ENCODE data around the gene TULP1. TPM values are rescaled to one million over a fixed set of nuclear protein-coding genes. Genes with fewer than 3 reads are reported as not detected.

TULP1 gene
- total RNA-seq, 1 experiment from 2014 or later = not detected

DNA sequence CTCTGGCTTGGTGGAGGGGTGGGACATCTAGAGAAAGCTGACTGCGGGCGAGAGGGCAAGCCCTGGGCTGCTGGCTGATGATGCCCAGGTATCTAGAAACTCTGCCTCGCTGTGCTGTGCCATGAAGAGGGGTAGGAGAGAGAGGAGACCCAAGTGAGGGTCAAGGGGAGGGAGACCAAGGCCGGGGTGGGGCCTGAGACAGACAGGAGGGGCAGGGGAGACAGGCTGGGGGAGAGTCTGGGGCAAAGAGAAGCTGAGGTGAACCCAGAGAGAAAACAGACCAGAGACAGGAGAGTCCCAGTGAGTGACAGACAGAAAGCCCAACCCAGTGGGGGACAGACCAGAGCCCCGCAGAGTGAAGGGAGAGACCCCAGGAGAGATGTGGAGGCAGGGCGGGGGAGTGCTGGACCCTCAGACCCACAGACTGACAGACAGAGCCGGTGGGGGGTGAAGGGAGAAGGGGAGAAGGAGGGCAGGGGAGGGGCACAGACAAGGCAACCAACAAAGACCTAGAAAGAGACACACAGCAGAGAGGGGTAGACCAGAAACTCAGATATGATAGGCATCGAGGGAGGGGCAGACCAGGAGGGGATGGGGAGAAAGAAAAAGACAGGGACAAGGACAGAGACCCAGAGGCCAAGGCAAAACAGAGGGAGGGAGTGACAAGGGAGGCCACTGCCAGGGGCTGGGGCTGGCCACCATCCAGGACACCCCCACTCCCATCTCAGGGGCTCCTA is 21.7 kb downstream of the TULP1 start:
- H3K9me3 ChIP-seq (ENCODE audit: low read length) = no peaks in the 10 kb centered on the region
- H3K4me3 ChIP-seq (ENCODE audit: low read length) = no peak overlapping the region
- no peaks in the 10 kb centered on the region for H3K27me3 ChIP-seq (ENCODE audit: low read length)
- H2AFZ ChIP-seq (ENCODE audit: low read length) = no peak overlapping the region
- DNase-seq (no peak), ATAC-seq (no peak)
- H3K79me2 ChIP-seq (ENCODE audit: low read length) = peaks cover 48% of the 10 kb centered on the region
- no peak overlapping the region for H3K4me2 ChIP-seq (ENCODE audit: low read length)
- no peak overlapping the region for H3K27ac ChIP-seq (ENCODE audit: low read length)
- CTCF ChIA-PET = no interaction called here
- H4K20me1 ChIP-seq (ENCODE audit: low read length) = no peaks in the 10 kb centered on the region; the same call in 1 of the 2 replicates
- no peaks in the 10 kb centered on the region for H3K9me2 ChIP-seq (replicated peaks; ENCODE audit: low read length)
- H3K9ac ChIP-seq (ENCODE audit: low read length) = no peak overlapping the region
- peaks cover 47% of the 10 kb centered on the region for H3K4me1 ChIP-seq (ENCODE audit: insufficient read depth, low read length)
- POLR2A ChIA-PET (ENCODE audit: unreplicated experiment) = no interaction called here
- BruUV-seq (replicated peaks) = no TSS peak
- H3F3A ChIP-seq (ENCODE audit: low read length, unreplicated experiment) = no peaks in the 10 kb centered on the region
- H3K36me3 ChIP-seq (ENCODE audit: low read depth, low read length) = no peaks in the 10 kb centered on the region
- intact Hi-C loops (cut with micrococcal nuclease) = no loop called here
- TF ChIP-seq CTCF (conservative IDR thresholded peaks at IDR 0.05; ENCODE audit: low read depth, low read length) (no peak), EZH2 (IDR thresholded peaks at IDR 0.05; ENCODE audit: low read length, unreplicated experiment) (no peak), EZH2phosphoT487 (IDR thresholded peaks at IDR 0.05; ENCODE audit: borderline replicate concordance, low read length) (no peak)

DNA sequence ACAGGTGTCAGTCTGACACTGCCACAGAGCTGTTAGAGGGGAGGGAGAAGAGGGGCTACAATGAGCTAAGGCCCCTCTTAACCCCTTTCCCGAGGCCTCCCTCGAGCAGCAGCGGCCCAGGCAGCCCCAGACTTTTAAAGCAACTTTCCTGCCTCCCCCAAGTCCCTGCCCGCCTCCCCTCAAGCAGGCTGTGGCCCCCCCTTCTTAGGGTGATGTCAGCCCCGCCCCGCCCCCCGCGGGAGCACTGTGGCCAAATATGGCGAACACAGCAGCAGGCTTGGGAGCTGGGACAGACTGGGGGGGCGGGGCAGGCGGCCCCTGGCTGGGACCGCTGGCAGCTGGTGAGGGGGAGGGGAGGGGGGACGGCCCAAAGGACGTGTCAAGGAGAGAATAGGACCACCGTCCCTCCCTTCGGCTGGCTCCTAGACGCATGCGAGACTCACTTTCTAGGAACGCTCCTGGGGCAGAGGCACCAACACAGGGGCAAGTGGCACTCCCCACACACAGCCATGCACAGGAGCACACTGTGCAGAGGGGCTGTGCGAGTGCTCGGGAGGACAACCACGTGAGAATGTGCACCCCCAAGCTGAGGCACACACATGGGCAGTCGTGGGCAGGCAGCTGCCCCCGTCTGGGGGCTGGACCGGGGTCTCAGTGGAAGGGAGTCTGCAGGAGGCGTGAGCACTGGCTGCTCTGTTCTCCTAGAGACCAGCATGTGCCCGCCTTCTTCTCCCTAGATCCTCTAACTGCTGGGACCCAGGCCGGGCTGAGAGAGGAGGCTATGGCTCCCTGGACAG is 22.5 kb downstream of the TULP1 start:
- Histone ChIP-seq H3K4me1 (ENCODE audit: insufficient read depth, low read length) (peaks cover 47% of the 10 kb centered on the region), H4K20me1 (ENCODE audit: low read length) (no peaks in the 10 kb centered on the region; the same call in 1 of the 2 replicates), H3K4me2 (ENCODE audit: low read length) (no peak overlapping the region), H2AFZ (ENCODE audit: low read length) (no peak overlapping the region), H3K79me2 (ENCODE audit: low read length) (peaks cover 40% of the 10 kb centered on the region), H3K36me3 (ENCODE audit: low read depth, low read length) (no peaks in the 10 kb centered on the region), H3K4me3 (ENCODE audit: low read length) (no peak overlapping the region), H3K27ac (ENCODE audit: low read length) (no peak overlapping the region), H3K27me3 (ENCODE audit: low read length) (no peaks in the 10 kb centered on the region), H3K9me3 (ENCODE audit: low read length) (no peaks in the 10 kb centered on the region), H3K9me2 (replicated peaks; ENCODE audit: low read length) (no peaks in the 10 kb centered on the region), H3F3A (ENCODE audit: low read length, unreplicated experiment) (no peaks in the 10 kb centered on the region), H3K9ac (ENCODE audit: low read length) (no peak overlapping the region)
- POLR2A ChIA-PET (ENCODE audit: unreplicated experiment) = no interaction called here
- TF ChIP-seq EZH2 (IDR thresholded peaks at IDR 0.05; ENCODE audit: low read length, unreplicated experiment) = no peak
- no peak for TF ChIP-seq EZH2phosphoT487 (IDR thresholded peaks at IDR 0.05; ENCODE audit: borderline replicate concordance, low read length)
- no peak for TF ChIP-seq CTCF (conservative IDR thresholded peaks at IDR 0.05; ENCODE audit: low read depth, low read length)
- DNase-seq = no peak
- BruUV-seq (replicated peaks) = no TSS peak
- CTCF ChIA-PET = no interaction called here
- no peak for ATAC-seq
- intact Hi-C loops (cut with micrococcal nuclease) = no loop called here

GRCh38 chr6:35489066-35489465 is 23.6 kb downstream of the TULP1 start:
- Histone ChIP-seq H3K4me1 (ENCODE audit: insufficient read depth, low read length) (peaks cover 48% of the 10 kb centered on the region), H3K27me3 (ENCODE audit: low read length) (no peaks in the 10 kb centered on the region), H3K9me3 (ENCODE audit: low read length) (no peaks in the 10 kb centered on the region), H3K27ac (ENCODE audit: low read length) (no peak overlapping the region), H3K9ac (ENCODE audit: low read length) (no peak overlapping the region), H3K79me2 (ENCODE audit: low read length) (peaks cover 28% of the 10 kb centered on the region), H2AFZ (ENCODE audit: low read length) (no peak overlapping the region), H4K20me1 (ENCODE audit: low read length) (no peaks in the 10 kb centered on the region; the same call in 1 of the 2 replicates), H3K9me2 (replicated peaks; ENCODE audit: low read length) (no peaks in the 10 kb centered on the region), H3K4me3 (ENCODE audit: low read length) (no peak overlapping the region), H3K36me3 (ENCODE audit: low read depth, low read length) (no peaks in the 10 kb centered on the region), H3K4me2 (ENCODE audit: low read length) (no peak overlapping the region), H3F3A (ENCODE audit: low read length, unreplicated experiment) (no peaks in the 10 kb centered on the region)
- POLR2A ChIA-PET (ENCODE audit: unreplicated experiment) = no interaction called here
- CTCF ChIA-PET = no interaction called here
- no TSS peak for BruUV-seq (replicated peaks)
- ATAC-seq (no peak), DNase-seq (no peak)
- intact Hi-C loops (cut with micrococcal nuclease) = no loop called here
- TF ChIP-seq EZH2phosphoT487 (IDR thresholded peaks at IDR 0.05; ENCODE audit: borderline replicate concordance, low read length) (no peak), EZH2 (IDR thresholded peaks at IDR 0.05; ENCODE audit: low read length, unreplicated experiment) (no peak), CTCF (conservative IDR thresholded peaks at IDR 0.05; ENCODE audit: low read depth, low read length) (no peak)
